CD4-positive, alpha-beta memory T cell (primary cell): ENCODE measurements around the gene HLA-DQB1. TPM values are rescaled to one million over a fixed set of nuclear protein-coding genes. Genes with fewer than 3 reads are reported as not detected.
A peak's percentile ranks its signal among the peaks of the same experiment; 100 is the strongest.

Experiments
- CTCF ChIA-PET: fragments of 350-600 bp; sonication (Branson Sonifier 250); formaldehyde crosslinking; loops from one replicate; lab custom pipeline; 2021; ENCODE audit warnings: inconsistent platforms; ENCODE audit not compliant: partially characterized antibody; lab: Charles Lee
- POLR2A ChIA-PET: fragments of 350-600 bp; sonication (Branson Sonifier 250); formaldehyde crosslinking; loops from one replicate; lab custom pipeline; 2021; ENCODE audit not compliant: partially characterized antibody; lab: Charles Lee
- DNase-seq, 5 donors: peaks; one replicate each; pipeline versions ENCODE4 v3.0.0 to v3.0.0-alpha.2; 2020 to 2022; ENCODE audit warnings: mixed read lengths in 1 of 5
- H3K27ac ChIP-seq: one replicate; pipeline ENCODE4 v1.7.0; 2013; ENCODE audit warnings: low read depth, low read length
- H3K27me3 ChIP-seq: 2 replicates; pipeline ENCODE4 v1.7.0; 2013; ENCODE audit warnings: mild to moderate bottlenecking, low read length, moderate library complexity; ENCODE audit not compliant: insufficient read depth
- H3K36me3 ChIP-seq: 2 replicates; pipeline ENCODE4 v1.7.0; 2013; ENCODE audit warnings: mild to moderate bottlenecking, low read length, moderate library complexity; ENCODE audit not compliant: insufficient read depth
- H3K4me1 ChIP-seq: 2 replicates; pipeline ENCODE4 v1.7.0; 2013; ENCODE audit warnings: mild to moderate bottlenecking, low read length, moderate library complexity; ENCODE audit not compliant: insufficient read depth
- H3K4me3 ChIP-seq, 2 donors: one replicate each; pipeline ENCODE4 v1.7.0; 2013; ENCODE audit warnings: low read length in 2 of 2, mild to moderate bottlenecking in 1 of 2
- H3K9me3 ChIP-seq, 2 donors: one replicate each; pipeline ENCODE4 v1.7.0; 2013; ENCODE audit warnings: low read length in 2 of 2, control low read depth in 1 of 2; ENCODE audit not compliant: control insufficient read depth in 1 of 2
- H3K27ac Mint-ChIP-seq, 7 donors: one replicate each; pipeline ENCODE4 v1.8.0; 2020 to 2021; ENCODE audit warnings: mixed read lengths in 7 of 7, mild to moderate bottlenecking in 6 of 7, inconsistent platforms in 3 of 7, moderate library complexity in 3 of 7
- H3K27me3 Mint-ChIP-seq, 2 donors: one replicate each; pipeline ENCODE4 v1.8.0; 2020 to 2021; ENCODE audit warnings: mixed read lengths in 2 of 2
- H3K36me3 Mint-ChIP-seq, 2 donors: one replicate each; pipeline ENCODE4 v1.8.0; 2020 to 2021; ENCODE audit warnings: mixed read lengths in 2 of 2, inconsistent platforms in 1 of 2, mild to moderate bottlenecking in 1 of 2
- H3K4me1 Mint-ChIP-seq, 4 donors: one replicate each; pipeline ENCODE4 v1.8.0; 2020 to 2021; ENCODE audit warnings: mixed read lengths in 4 of 4, mild to moderate bottlenecking in 1 of 4
- H3K4me3 Mint-ChIP-seq, 8 donors: one replicate each; pipeline ENCODE4 v1.8.0; 2020 to 2021; ENCODE audit warnings: mixed read lengths in 8 of 8, mild to moderate bottlenecking in 7 of 8, moderate library complexity in 6 of 8, inconsistent platforms in 3 of 8
- H3K9me3 Mint-ChIP-seq, 8 donors: one replicate each; pipeline ENCODE4 v1.8.0; 2020 to 2021; ENCODE audit warnings: mixed read lengths in 8 of 8, mild to moderate bottlenecking in 5 of 8, inconsistent platforms in 3 of 8, moderate library complexity in 1 of 8
- intact Hi-C: fragments of 100-400 bp; cut with micrococcal nuclease; formaldehyde crosslinking; loops from one replicate; pipeline ENCODE4 v1.15.1; 2023
- polyA plus RNA-seq, 2 donors: library from polyadenylated mRNA; unstranded; fragments of 300-500 nt; fragmentation: Illumina TruSeq; gene quantifications; one replicate each; pipeline ENCODE4 v1.2.3, GENCODE V29; 2021
- total RNA-seq, 2 experiments: library from RNA; stranded (reverse); gene quantifications; one replicate each; pipeline ENCODE4 v1.2.3, GENCODE V29; 2021

The HLA-DQB1 gene
- total and polyA plus RNA-seq, 4 experiments from 2014 or later: 1.4 to 11.1 (median 8.1) TPM

DNA sequence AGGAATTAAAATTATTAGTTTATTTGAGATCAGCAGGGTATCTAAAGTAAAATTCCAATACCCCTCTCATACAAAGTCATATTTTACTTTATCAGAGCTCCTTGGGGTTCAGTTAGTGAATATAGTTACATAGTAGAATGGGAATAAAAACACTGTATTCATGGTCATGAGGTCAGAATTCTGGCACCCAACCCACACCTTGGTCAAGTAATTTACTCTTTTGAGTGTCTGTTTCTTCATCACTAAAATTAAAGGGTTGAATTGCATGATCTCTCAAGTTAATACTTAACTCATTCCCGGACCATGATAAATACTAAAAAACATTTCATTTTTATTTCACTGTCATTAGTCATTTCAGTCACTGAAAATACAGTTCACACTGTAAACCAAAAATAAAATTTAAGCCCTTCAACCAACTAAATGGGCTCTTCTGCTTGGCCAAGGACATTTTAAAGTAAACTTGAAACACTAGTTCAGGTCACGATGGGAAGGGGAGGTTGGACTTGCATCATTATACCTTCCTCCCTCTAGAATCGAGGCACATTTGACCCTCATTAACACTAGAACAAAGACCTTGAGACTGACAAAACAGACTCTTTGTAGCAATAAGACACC lies 55.7 kb downstream of the HLA-DQB1 start:
- Histone ChIP-seq H3K27ac (no peak overlapping the region), H3K4me3 (no peak overlapping the region)

GRCh38 chr6:32609731-32610640 lies 56.5 kb downstream of the HLA-DQB1 start:
- no peak overlapping the region for H3K4me3 Mint-ChIP-seq
- Histone ChIP-seq H3K27me3 (no peaks in the 10 kb centered on the region), H3K36me3 (no peaks in the 10 kb centered on the region), H3K4me1 (peaks cover 15% of the 10 kb centered on the region), H3K4me3 (peak overlapping the region in 1 of 2 donors; percentile 12), H3K27ac (peak overlapping the region; percentile 67), H3K9me3 (no peaks in the 10 kb centered on the region)
- no peaks in the 10 kb centered on the region for H3K9me3 Mint-ChIP-seq
- no peaks in the 10 kb centered on the region for H3K36me3 Mint-ChIP-seq
- H3K27me3 Mint-ChIP-seq: no peaks in the 10 kb centered on the region
- intact Hi-C loops: loop anchor here (1.0 kb wide), 1 partner anchor 13 kb away; no protein-coding TSS in a partner anchor
- H3K4me1 Mint-ChIP-seq: peaks cover 0 to 5% (median 2%) of the 10 kb centered on the region in 4 donors
- CTCF ChIA-PET: interaction anchor here (0.8 kb wide), 1 partner anchor 11 kb away, joined by 3 read pairs; no protein-coding TSS in a partner anchor
- H3K27ac Mint-ChIP-seq: peak overlapping the region in 1 of 7 donors; percentile 50
- POLR2A ChIA-PET: interaction anchor here (1.4 kb wide), 1 partner anchor 13 kb away, joined by 3 read pairs; no protein-coding TSS in a partner anchor
- peak; percentile 61 to 77 (median 71) for DNase-seq

More for the DNA sequence above, 55.7 kb downstream of the HLA-DQB1 start:
- H3K27ac Mint-ChIP-seq: peak overlapping the region in 2 of 7 donors; percentile 32 to 50
- H3K36me3 Mint-ChIP-seq: no peaks in the 10 kb centered on the region
- POLR2A ChIA-PET: interaction anchor here (1.4 kb wide), 1 partner anchor 12 kb away, joined by 3 read pairs; no protein-coding TSS in a partner anchor
- no peak for DNase-seq
- intact Hi-C loops: loop anchor here (1.0 kb wide), 1 partner anchor 13 kb away; no protein-coding TSS in a partner anchor
- no peaks in the 10 kb centered on the region for H3K27me3 Mint-ChIP-seq
- no peak overlapping the region for H3K4me3 Mint-ChIP-seq
- Histone ChIP-seq H3K9me3 (no peaks in the 10 kb centered on the region), H3K36me3 (no peaks in the 10 kb centered on the region), H3K4me1 (peaks cover 15% of the 10 kb centered on the region), H3K27me3 (no peaks in the 10 kb centered on the region)
- CTCF ChIA-PET: no interaction called here
- no peaks in the 10 kb centered on the region for H3K9me3 Mint-ChIP-seq
- H3K4me1 Mint-ChIP-seq: peaks cover 0 to 5% (median 2%) of the 10 kb centered on the region in 4 donors

Other genes starting within 250 kb of the HLA-DQB1 start
- gene HLA-DRA, start 226.8 kb downstream of the HLA-DQB1 start, total RNA-seq: 10 to 100 TPM; 24.3 to 25.1 TPM
- gene HLA-DRA, start 226.8 kb downstream of the HLA-DQB1 start, polyA plus RNA-seq: 100 to 1,000 TPM in 1 of 2 donors, 1 to 10 TPM in 1; 6.9 to 112 TPM
- 1 to 10 TPM in 1 of 2 experiments, under 1 TPM in 1; 0.86 to 1.9 TPM for gene HLA-DRB5, start 136.4 kb downstream of the HLA-DQB1 start, total RNA-seq
- 10 to 100 TPM in 1 of 2 donors, under 1 TPM in 1; 0.46 to 14.2 TPM for gene HLA-DRB5, start 136.4 kb downstream of the HLA-DQB1 start, polyA plus RNA-seq
- 10 to 100 TPM; 14.2 to 14.3 TPM for gene HLA-DRB1, start 76.8 kb downstream of the HLA-DQB1 start, total RNA-seq
- gene HLA-DRB1, start 76.8 kb downstream of the HLA-DQB1 start, polyA plus RNA-seq: 10 to 100 TPM in 1 of 2 donors, 1 to 10 TPM in 1; 6.9 to 31.6 TPM
- gene HLA-DQA1, start 29.3 kb downstream of the HLA-DQB1 start, total RNA-seq: 1 to 10 TPM; 5.8 to 6.7 TPM
- 1 to 10 TPM in 1 of 2 donors, not detected in 1; 4.7 TPM for gene HLA-DQA1, start 29.3 kb downstream of the HLA-DQB1 start, polyA plus RNA-seq
- not detected for gene HLA-DQA2, start 74.7 kb upstream of the HLA-DQB1 start, total RNA-seq
- under 1 TPM in 1 of 2 donors, not detected in 1; 0.77 TPM for gene HLA-DQA2, start 74.7 kb upstream of the HLA-DQB1 start, polyA plus RNA-seq
- gene HLA-DQB2, start 96.9 kb upstream of the HLA-DQB1 start, total RNA-seq: not detected
- gene HLA-DQB2, start 96.9 kb upstream of the HLA-DQB1 start, polyA plus RNA-seq: 1 to 10 TPM in 1 of 2 donors, not detected in 1; 2.9 TPM
- gene HLA-DOB, start 150.3 kb upstream of the HLA-DQB1 start, total RNA-seq: 1 to 10 TPM in 1 of 2 experiments, under 1 TPM in 1; 0.61 to 1.1 TPM
- gene HLA-DOB, start 150.3 kb upstream of the HLA-DQB1 start, polyA plus RNA-seq: 1 to 10 TPM in 1 of 2 donors, under 1 TPM in 1; 0.22 to 2.8 TPM
- gene TAP2, start 172.1 kb upstream of the HLA-DQB1 start, total RNA-seq: 100 to 1,000 TPM; 106 to 112 TPM
- 10 to 100 TPM; 11.0 to 16.5 TPM for gene TAP2, start 172.1 kb upstream of the HLA-DQB1 start, polyA plus RNA-seq
- 100 to 1,000 TPM; 134 to 138 TPM for gene PSMB8, start 177.4 kb upstream of the HLA-DQB1 start, total RNA-seq
- gene PSMB8, start 177.4 kb upstream of the HLA-DQB1 start, polyA plus RNA-seq: 100 to 1,000 TPM; 363 to 426 TPM
- gene TAP1, start 187.0 kb upstream of the HLA-DQB1 start, total RNA-seq: 100 to 1,000 TPM; 136 to 141 TPM
- gene TAP1, start 187.0 kb upstream of the HLA-DQB1 start, polyA plus RNA-seq: 100 to 1,000 TPM; 300 to 324 TPM
- gene PSMB9, start 187.5 kb upstream of the HLA-DQB1 start, total RNA-seq: 100 to 1,000 TPM; 141 to 144 TPM
- 100 to 1,000 TPM; 501 to 763 TPM for gene PSMB9, start 187.5 kb upstream of the HLA-DQB1 start, polyA plus RNA-seq